HepG2 (cell line): ENCODE data around the gene SLC9A8. TPM values are rescaled to one million over a fixed set of nuclear protein-coding genes. Genes with fewer than 3 reads are reported as not detected.
A peak's percentile ranks its signal among the peaks of the same experiment; 100 is the strongest.

Experiments
- ARID4A ChIP-seq: sonication (generic); formaldehyde crosslinking; IDR thresholded peaks from 2 replicates; pipeline ENCODE4 v1.5.0; 2020; ENCODE audit warnings: mild to moderate bottlenecking, missing genetic modification reagents, borderline replicate concordance
- BRD4 ChIP-seq: sonication (generic); formaldehyde crosslinking; IDR thresholded peaks from 2 replicates; pipeline ENCODE4 v1.4.0; 2020; ENCODE audit warnings: missing genetic modification reagents
- CTCF ChIP-seq: sonication (generic); formaldehyde crosslinking; IDR thresholded peaks from 2 replicates; pipeline ENCODE4 v1.5.0; 2020; ENCODE audit warnings: mild to moderate bottlenecking, missing genetic modification reagents, moderate library complexity
- FOXO4 ChIP-seq: sonication (generic); formaldehyde crosslinking; conservative IDR thresholded peaks from 2 replicates; pipeline ENCODE4 v1.8.1; 2023; ENCODE audit warnings: missing genetic modification reagents
- GABPB1 ChIP-seq: IDR thresholded peaks from 2 replicates; pipeline ENCODE4 v1.6.1; 2016; ENCODE audit warnings: mild to moderate bottlenecking, missing genetic modification reagents, moderate library complexity, missing compliant biosample characterization
- HNF4G ChIP-seq, 2 experiments: sonication (generic) in 1 of 2; formaldehyde crosslinking in 1 of 2; IDR thresholded peaks; 2 replicates each; pipeline versions ENCODE4 v1.4.0 to v1.6.1; 2011 to 2020; ENCODE audit warnings: borderline replicate concordance in 2 of 2, low read depth in 2 of 2, mild to moderate bottlenecking in 2 of 2, low read length in 1 of 2, missing genetic modification reagents in 1 of 2, moderate library complexity in 1 of 2
- MLLT10 ChIP-seq: sonication (generic); formaldehyde crosslinking; IDR thresholded peaks from 2 replicates; pipeline ENCODE4 v1.4.0; 2020; ENCODE audit warnings: missing genetic modification reagents
- MTA1 ChIP-seq: sonication (generic); formaldehyde crosslinking; IDR thresholded peaks from 2 replicates; pipeline ENCODE4 v1.4.0; 2020; ENCODE audit warnings: missing genetic modification reagents, mild to moderate bottlenecking, borderline replicate concordance
- NFKBIZ ChIP-seq: IDR thresholded peaks from 2 replicates; pipeline ENCODE4 v1.6.1; 2018; ENCODE audit warnings: missing genetic modification reagents, missing compliant biosample characterization
- PHF8 ChIP-seq: sonication (generic); formaldehyde crosslinking; IDR thresholded peaks from 2 replicates; pipeline ENCODE4 v1.5.0; 2020; ENCODE audit warnings: missing genetic modification reagents
- RBFOX2 ChIP-seq: fragments of 200-400 bp; formaldehyde crosslinking; IDR thresholded peaks from 2 replicates; pipeline ENCODE4 v1.6.1; 2017; ENCODE audit warnings: low read depth, mild to moderate bottlenecking, low read length
- STAG1 ChIP-seq: sonication (generic); formaldehyde crosslinking; IDR thresholded peaks from 2 replicates; pipeline ENCODE4 v1.4.0; 2020; ENCODE audit warnings: missing genetic modification reagents
- STAT5B ChIP-seq: sonication (generic); formaldehyde crosslinking; IDR thresholded peaks from 2 replicates; pipeline ENCODE4 v1.4.0; 2020; ENCODE audit warnings: missing genetic modification reagents
- ZBTB3 ChIP-seq: sonication (generic); formaldehyde crosslinking; IDR thresholded peaks from 2 replicates; pipeline ENCODE4 v1.4.0; 2020; ENCODE audit warnings: low read depth, mild to moderate bottlenecking, moderate library complexity, missing genetic modification reagents, borderline replicate concordance
- ZBTB38 ChIP-seq: sonication (generic); formaldehyde crosslinking; IDR thresholded peaks from 2 replicates; pipeline ENCODE4 v1.5.1; 2020; ENCODE audit warnings: mild to moderate bottlenecking, missing genetic modification reagents
- ZBTB42 ChIP-seq: sonication (generic); formaldehyde crosslinking; IDR thresholded peaks from 2 replicates; pipeline ENCODE4 v1.5.0; 2020; ENCODE audit warnings: mild to moderate bottlenecking, missing genetic modification reagents
- ZNF292 ChIP-seq: sonication (generic); formaldehyde crosslinking; IDR thresholded peaks from 2 replicates; pipeline ENCODE4 v1.8.1; 2022; ENCODE audit warnings: mild to moderate bottlenecking, low read depth, missing genetic modification reagents, borderline replicate concordance
- ZNF337 ChIP-seq: sonication (generic); formaldehyde crosslinking; IDR thresholded peaks from 2 replicates; pipeline ENCODE4 v1.5.1; 2020; ENCODE audit warnings: missing genetic modification reagents, low read depth, mild to moderate bottlenecking, borderline replicate concordance
- ZNF564 ChIP-seq: sonication (generic); formaldehyde crosslinking; IDR thresholded peaks from 2 replicates; pipeline ENCODE4 v1.8.1; 2023; ENCODE audit warnings: mild to moderate bottlenecking, missing genetic modification reagents
- ZSCAN25 ChIP-seq: sonication (generic); formaldehyde crosslinking; IDR thresholded peaks from 2 replicates; pipeline ENCODE4 v1.8.0; 2022; ENCODE audit warnings: mild to moderate bottlenecking, missing genetic modification reagents
- polyA plus RNA-seq, 8 experiments: library from polyadenylated mRNA; depleted of rRNA in 3 of 8; stranded (reverse) in 7 of 8; unstranded in 1 of 8; fragments of >200 nt; fragmentation: Illumina TruSeq in 4 of 8; extraction: Trizol in 4 of 8; gene quantifications; 2 replicates each; pipeline versions ENCODE4 v1.2.1 to v1.2.3, GENCODE V29; 2011 to 2016; ENCODE audit warnings: low read depth in 4 of 8, missing spikeins in 1 of 8, mixed read lengths in 1 of 8; ENCODE audit not compliant: insufficient read depth in 1 of 8
- total RNA-seq, 5 experiments: library from RNA; depleted of rRNA; stranded (reverse); fragments of >200 nt; fragmentation: Illumina TruSeq; extraction: Trizol; gene quantifications; 2 replicates each; pipeline ENCODE4 v1.2.3, GENCODE V29; 2016; ENCODE audit warnings: low read depth in 1 of 5
- TF ChIP-seq, protein P1 (sequence below): sonication (generic); IDR thresholded peaks from 2 replicates; pipeline ENCODE4 v1.6.1; 2016; ENCODE audit warnings: low read depth, borderline replicate concordance

Gene SLC9A8
- total and polyA plus RNA-seq, 2 of the 13 experiments (the other 11 are each of a cell fraction or from before 2014, with no cell fraction given): 4.1 to 7.4 TPM

- TF ChIP-seq ARID4A (CRISPR knock-in tag) (no peak), ZNF292 (no peak), BRD4 (CRISPR knock-in tag) (no peak), FOXO4 (CRISPR knock-in tag) (0 out of 2 replicates have a peak, but pooled peaks have one; percentile 24), ZSCAN25 (CRISPR knock-in tag) (peak; percentile 96), MLLT10 (CRISPR knock-in tag) (no peak), HNF4G (IDR thresholded peaks at IDR 0.05; ENCODE audit: borderline replicate concordance, low read depth, low read length) (peak; percentile 37; the same call in 1 of the 2 replicates), HNF4G (CRISPR knock-in tag; IDR thresholded peaks at IDR 0.05; ENCODE audit: borderline replicate concordance, low read depth) (no peak), ZBTB3 (CRISPR knock-in tag) (no peak), ZNF337 (CRISPR knock-in tag) (no peak), ZBTB42 (CRISPR knock-in tag) (no peak), PHF8 (CRISPR knock-in tag) (peak; percentile 37; the same call in 1 of the 2 replicates), CTCF (CRISPR knock-in tag) (peak; percentile 54), ZNF564 (no peak), MTA1 (peak; percentile 41; the same call in 1 of the 2 replicates), RBFOX2 (no peak), STAG1 (peak; percentile 45), ZBTB38 (CRISPR knock-in tag) (peak; percentile 40; the same call in 1 of the 2 replicates), NFKBIZ (CRISPR knock-in tag) (no peak), STAT5B (CRISPR knock-in tag) (no peak), GABPB1 (CRISPR knock-in tag) (peak; percentile 33; the same call in 1 of the 2 replicates)
- TF ChIP-seq, protein P1, sequence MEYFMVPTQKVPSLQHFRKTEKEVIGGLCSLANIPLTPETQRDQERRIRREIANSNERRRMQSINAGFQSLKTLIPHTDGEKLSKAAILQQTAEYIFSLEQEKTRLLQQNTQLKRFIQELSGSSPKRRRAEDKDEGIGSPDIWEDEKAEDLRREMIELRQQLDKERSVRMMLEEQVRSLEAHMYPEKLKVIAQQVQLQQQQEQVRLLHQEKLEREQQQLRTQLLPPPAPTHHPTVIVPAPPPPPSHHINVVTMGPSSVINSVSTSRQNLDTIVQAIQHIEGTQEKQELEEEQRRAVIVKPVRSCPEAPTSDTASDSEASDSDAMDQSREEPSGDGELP: no peak
Observed at GRCh38 chr20:49909499-49910339, 97.1 kb downstream of the SLC9A8 start (continued).
